ENCODE results near the gene CST7.

DNA sequence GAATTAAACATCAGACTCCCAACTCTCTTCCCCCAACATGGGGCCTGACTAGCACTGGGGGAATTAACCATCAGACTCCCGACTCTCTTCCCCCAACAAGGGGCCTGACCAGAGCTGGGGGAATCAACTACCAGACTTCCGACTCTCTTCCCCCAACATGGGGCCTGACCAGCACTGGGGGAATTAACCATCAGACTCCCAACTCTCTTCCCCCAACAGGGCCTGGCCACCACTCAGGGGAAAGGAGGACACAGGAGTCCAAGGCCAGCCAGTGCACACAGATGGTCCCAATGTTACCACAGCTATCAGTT, 13.1 kb downstream of the CST7 start:
- TF ChIP-seq, protein P1, sequence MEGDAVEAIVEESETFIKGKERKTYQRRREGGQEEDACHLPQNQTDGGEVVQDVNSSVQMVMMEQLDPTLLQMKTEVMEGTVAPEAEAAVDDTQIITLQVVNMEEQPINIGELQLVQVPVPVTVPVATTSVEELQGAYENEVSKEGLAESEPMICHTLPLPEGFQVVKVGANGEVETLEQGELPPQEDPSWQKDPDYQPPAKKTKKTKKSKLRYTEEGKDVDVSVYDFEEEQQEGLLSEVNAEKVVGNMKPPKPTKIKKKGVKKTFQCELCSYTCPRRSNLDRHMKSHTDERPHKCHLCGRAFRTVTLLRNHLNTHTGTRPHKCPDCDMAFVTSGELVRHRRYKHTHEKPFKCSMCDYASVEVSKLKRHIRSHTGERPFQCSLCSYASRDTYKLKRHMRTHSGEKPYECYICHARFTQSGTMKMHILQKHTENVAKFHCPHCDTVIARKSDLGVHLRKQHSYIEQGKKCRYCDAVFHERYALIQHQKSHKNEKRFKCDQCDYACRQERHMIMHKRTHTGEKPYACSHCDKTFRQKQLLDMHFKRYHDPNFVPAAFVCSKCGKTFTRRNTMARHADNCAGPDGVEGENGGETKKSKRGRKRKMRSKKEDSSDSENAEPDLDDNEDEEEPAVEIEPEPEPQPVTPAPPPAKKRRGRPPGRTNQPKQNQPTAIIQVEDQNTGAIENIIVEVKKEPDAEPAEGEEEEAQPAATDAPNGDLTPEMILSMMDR (IDR thresholded peaks at IDR 0.05): no peak
- no peak for TF ChIP-seq POLR2A (IDR thresholded peaks at IDR 0.05)
